Posterior cingulate gyrus (tissue), 11 donors: ENCODE data around the gene PAQR8.
"Not testable (repeated sequence)": the region's sequence is repeated elsewhere in the genome, so short reads cannot be mapped to it uniquely, and the experiment has no call there.

ENCODE experiments used
- DNase-seq, 10 donors: peaks; one replicate each; pipeline versions ENCODE4 v3.0.0 to v3.0.0-alpha.2; 2020 to 2021; ENCODE audit warnings: mixed read lengths in 3 of 10
- intact Hi-C: fragments of 100-400 bp; cut with DNase I; formaldehyde crosslinking; loops from one replicate; pipeline ENCODE4 v1.15.1; 2023

The PAQR8 gene

GRCh38 chr6:52373151-52373690 is 11.3 kb downstream of the PAQR8 start:
- intact Hi-C loops: no loop called here
- no peak for DNase-seq

- DNase-seq: no peak
- intact Hi-C loops: no loop called here
These were observed 12.3 kb downstream of the PAQR8 start for GRCh38 chr6:52374247-52374646.

GRCh38 chr6:52375780-52376556 is 14.0 kb downstream of the PAQR8 start:
- intact Hi-C loops: no loop called here
- peak in 1 of 10 donors; percentile 36 for DNase-seq

GRCh38 chr6:52376763-52377162 is 14.8 kb downstream of the PAQR8 start:
- intact Hi-C loops: no loop called here
- no peak for DNase-seq

GRCh38 chr6:52377538-52378221 is 15.7 kb downstream of the PAQR8 start:
- intact Hi-C loops: no loop called here

GRCh38 chr6:52381249-52381648 is 19.3 kb downstream of the PAQR8 start:
- intact Hi-C loops: no loop called here
- DNase-seq: no peak

More at GRCh38 chr6:52377538-52378221, 15.7 kb downstream of the PAQR8 start:
- DNase-seq: no peak

- intact Hi-C loops: no loop called here
- no peak for DNase-seq
These were observed 22.3 kb downstream of the PAQR8 start for GRCh38 chr6:52384145-52384766.

- intact Hi-C loops: no loop called here
These were observed 23.1 kb downstream of the PAQR8 start for GRCh38 chr6:52385074-52385473.

GRCh38 chr6:52388119-52388518 is 26.2 kb downstream of the PAQR8 start:
- not testable (repeated sequence) for DNase-seq

More at GRCh38 chr6:52385074-52385473, 23.1 kb downstream of the PAQR8 start:
- DNase-seq: no peak

GRCh38 chr6:52388790-52389189 is 26.8 kb downstream of the PAQR8 start:
- DNase-seq: peak in 4 of 10 donors; percentile 38 to 52 (median 42)

More at GRCh38 chr6:52388119-52388518, 26.2 kb downstream of the PAQR8 start:
- intact Hi-C loops: not testable (repeated sequence)

GRCh38 chr6:52389264-52389625 is 27.3 kb downstream of the PAQR8 start:
- intact Hi-C loops: no loop called here
- no peak for DNase-seq

More at GRCh38 chr6:52388790-52389189, 26.8 kb downstream of the PAQR8 start:
- intact Hi-C loops: no loop called here

GRCh38 chr6:52389626-52390360 is 27.8 kb downstream of the PAQR8 start:
- intact Hi-C loops: no loop called here
- peak in 6 of 10 donors; percentile 22 to 85 (median 52) for DNase-seq

- no peak for DNase-seq
- intact Hi-C loops: no loop called here
These were observed 28.4 kb downstream of the PAQR8 start for GRCh38 chr6:52390361-52390727.

- intact Hi-C loops: no loop called here
- DNase-seq: no peak
These were observed 29.6 kb downstream of the PAQR8 start for GRCh38 chr6:52391599-52391998.

GRCh38 chr6:52392944-52393343 is 31.0 kb downstream of the PAQR8 start:
- DNase-seq: no peak
- intact Hi-C loops: no loop called here

- no peak for DNase-seq
- intact Hi-C loops: no loop called here
These were observed 31.8 kb downstream of the PAQR8 start for GRCh38 chr6:52393780-52394179.

GRCh38 chr6:52394251-52394666 is 32.3 kb downstream of the PAQR8 start:
- no peak for DNase-seq
- intact Hi-C loops: no loop called here

- DNase-seq: no peak
- intact Hi-C loops: loop anchor here (5.0 kb wide), 1 partner anchor 34 kb away; the partner anchor contains the start of gene PAQR8
These were observed 34.0 kb downstream of the PAQR8 start for GRCh38 chr6:52395969-52396368.

GRCh38 chr6:52399511-52400312 is 37.8 kb downstream of the PAQR8 start:
- DNase-seq: peak in 1 of 10 donors; percentile 31
- intact Hi-C loops: loop anchor here (2.0 to 5.0 kb wide), 2 partner anchors 37 to 113 kb away; partner anchors contain the start of gene PAQR8
